NCI-H2171 treated with DMSO at 0.1 percent for 48 hours (cell line): ENCODE results near the gene ATP8B2.
A peak's percentile ranks its signal among the peaks of the same experiment; 100 is the strongest.
"Not testable (repeated sequence)": the region's sequence is repeated elsewhere in the genome, so short reads cannot be mapped to it uniquely, and the experiment has no call there.

Experiments used
- DNase-seq: peaks from one replicate; lab custom pipeline; 2025; lab: John Stamatoyannopoulos, UW

ATP8B2 gene

GRCh38 chr1:154324669-154325582, at the start of gene ATP8B2:
Gene ATP8B2 (plus strand): TSS chr1:154325525. CDS start chr1:154328142, 2,617 bp downstream.
- peak; percentile 77 for DNase-seq

GRCh38 chr1:154276797-154277196, 48.5 kb upstream of the ATP8B2 start:
- DNase-seq, result no peak

- not testable (repeated sequence) for DNase-seq
Observed at GRCh38 chr1:154287591-154287990, 37.7 kb upstream of the ATP8B2 start.

- no peak for DNase-seq
Observed at GRCh38 chr1:154288661-154289060, 36.7 kb upstream of the ATP8B2 start.

- DNase-seq, result no peak
Observed at GRCh38 chr1:154290921-154291320, 34.4 kb upstream of the ATP8B2 start.

GRCh38 chr1:154295408-154296235, 29.7 kb upstream of the ATP8B2 start:
- DNase-seq, result peak; percentile 47

- DNase-seq, result no peak
Observed at GRCh38 chr1:154301582-154301981, 23.7 kb upstream of the ATP8B2 start.

GRCh38 chr1:154304664-154305337, 20.5 kb upstream of the ATP8B2 start:
- no peak for DNase-seq

- no peak for DNase-seq
Observed at GRCh38 chr1:154306151-154306550, 19.2 kb upstream of the ATP8B2 start.

GRCh38 chr1:154307670-154308270, 17.6 kb upstream of the ATP8B2 start:
- DNase-seq, result not testable (repeated sequence)

- DNase-seq, result not testable (repeated sequence)
Observed at GRCh38 chr1:154309136-154309535, 16.2 kb upstream of the ATP8B2 start.

- not testable (repeated sequence) for DNase-seq
Observed at GRCh38 chr1:154312229-154313065, 12.9 kb upstream of the ATP8B2 start.

- DNase-seq, result no peak
Observed at GRCh38 chr1:154313066-154313356, 12.3 kb upstream of the ATP8B2 start.

- DNase-seq, result not testable (repeated sequence)
Observed at GRCh38 chr1:154314226-154314625, 11.1 kb upstream of the ATP8B2 start.

GRCh38 chr1:154316704-154317103, 8.6 kb upstream of the ATP8B2 start:
- no peak for DNase-seq

GRCh38 chr1:154318386-154318785, 6.9 kb upstream of the ATP8B2 start:
- no peak for DNase-seq

GRCh38 chr1:154320882-154321608, 4.3 kb upstream of the ATP8B2 start, which contains the start of gene AQP10:
Gene AQP10 (plus strand): TSS chr1:154321093. CDS start chr1:154321156, 63 bp downstream.
- DNase-seq, result peak; percentile 3

GRCh38 chr1:154321609-154321934, 3.8 kb upstream of the ATP8B2 start:
- not testable (repeated sequence) for DNase-seq

GRCh38 chr1:154323493-154323892, 1.8 kb upstream of the ATP8B2 start:
- DNase-seq, result no peak

GRCh38 chr1:154324241-154324640, 1.1 kb upstream of the ATP8B2 start:
- no peak for DNase-seq
